NCI-H1694 treated with DMSO at 0.1 percent for 48 hours (cell line): Measurements from ENCODE around the gene TRIM13.

Experiments used
- DNase-seq: peaks from one replicate; lab custom pipeline; 2025; lab: John Stamatoyannopoulos, UW

Gene TRIM13

GRCh38 chr13:50065712-50066111 lies 68.9 kb downstream of the TRIM13 start:
- no peak for DNase-seq
